Caco-2 (cell line): ENCODE data around the gene NOXA1. TPM values are rescaled to one million over a fixed set of nuclear protein-coding genes. Genes with fewer than 3 reads are reported as not detected.
"Not testable (repeated sequence)": the region's sequence is repeated elsewhere in the genome, so short reads cannot be mapped to it uniquely, and the experiment has no call there.

Source experiments
- BruUV-seq: library from RNA; stranded (reverse); fragments of 400-500 nt; replicated peaks from 2 replicates; lab custom pipeline; 2021; lab: Mats Ljungman, UMichigan
- CTCF ChIA-PET: fragments of 300-600 bp; sonication (Branson Sonifier 250); formaldehyde crosslinking; loops from one replicate; lab custom pipeline; 2022; ENCODE audit warnings: antibody characterized with exemption; lab: Charles Lee
- POLR2A ChIA-PET: fragments of 300-600 bp; sonication (Branson Sonifier 250); formaldehyde crosslinking; loops from one replicate; lab custom pipeline; 2022; ENCODE audit warnings: antibody characterized with exemption; lab: Charles Lee
- DNase-seq, 2 experiments: peaks; one replicate each; pipeline versions ENCODE4 v3.0.0 to v3.0.0-alpha.2; 2020 to 2022
- H3K27me3 ChIP-seq: replicated peaks from 2 replicates; pipeline ENCODE4 v1.6.0; 2011; ENCODE audit warnings: low read length; ENCODE audit not compliant: control insufficient read depth, insufficient read depth
- H3K36me3 ChIP-seq: 2 replicates; pipeline ENCODE4 v1.5.1; 2011; ENCODE audit warnings: low read length; ENCODE audit not compliant: control insufficient read depth, insufficient read depth
- H3K4me1 ChIP-seq: fragments of 250-450 bp; sonication (Bioruptor Pico); 2 replicates; pipeline ENCODE4 v1.5.1; 2020; ENCODE audit warnings: mild to moderate bottlenecking
- H3K4me3 ChIP-seq: 2 replicates; pipeline ENCODE4 v1.5.1; 2011; ENCODE audit warnings: low read depth, mild to moderate bottlenecking, control low read depth, low read length
- H3K9me3 ChIP-seq: fragments of 250-450 bp; sonication (Bioruptor Pico); 2 replicates; pipeline ENCODE4 v1.5.1; 2020; ENCODE audit warnings: mild to moderate bottlenecking, moderate library complexity
- H3K27ac Mint-ChIP-seq: one replicate; pipeline ENCODE4 v1.8.0; 2022; ENCODE audit warnings: mixed read lengths; ENCODE audit not compliant: unreplicated experiment
- H3K27me3 Mint-ChIP-seq: one replicate; pipeline ENCODE4 v1.8.0; 2022; ENCODE audit warnings: mixed read lengths; ENCODE audit not compliant: insufficient read depth, unreplicated experiment
- H3K36me3 Mint-ChIP-seq: one replicate; pipeline ENCODE4 v1.8.0; 2022; ENCODE audit warnings: mild to moderate bottlenecking, mixed read lengths; ENCODE audit not compliant: insufficient read depth, unreplicated experiment
- H3K4me1 Mint-ChIP-seq: one replicate; pipeline ENCODE4 v1.8.0; 2022; ENCODE audit warnings: low read depth, mixed read lengths; ENCODE audit not compliant: unreplicated experiment
- H3K4me3 Mint-ChIP-seq: one replicate; pipeline ENCODE4 v1.8.0; 2022; ENCODE audit warnings: mild to moderate bottlenecking, moderate library complexity, mixed read lengths; ENCODE audit not compliant: unreplicated experiment
- H3K9me3 Mint-ChIP-seq: one replicate; pipeline ENCODE4 v1.8.0; 2022; ENCODE audit warnings: mixed read lengths; ENCODE audit not compliant: unreplicated experiment
- CTCF ChIP-seq, 2 experiments: fragments of 200-600 bp in 1 of 2; IDR thresholded peaks; 1 replicate in 1 of 2; 2 replicates in 1 of 2; pipeline versions ENCODE4 v1.5.1 to v1.8.0; 2011 to 2022; ENCODE audit warnings: antibody characterized with exemption in 1 of 2, control low read depth in 1 of 2, inconsistent platforms in 1 of 2, low read depth in 1 of 2, low read length in 1 of 2, mild to moderate bottlenecking in 1 of 2, moderate library complexity in 1 of 2; ENCODE audit not compliant: insufficient read depth in 1 of 2, severe bottlenecking in 1 of 2, unreplicated experiment in 1 of 2
- intact Hi-C: fragments of 100-400 bp; cut with micrococcal nuclease; formaldehyde crosslinking; loops from one replicate; pipeline ENCODE4 v1.10.0; 2022; ENCODE audit not compliant: unreplicated experiment
- total RNA-seq: library from RNA; stranded (reverse); gene quantifications from 2 replicates; pipeline ENCODE4 v1.2.3, GENCODE V29; 2022

Gene NOXA1
- total RNA-seq, 1 experiment from 2014 or later, result 8.6 TPM

DNA sequence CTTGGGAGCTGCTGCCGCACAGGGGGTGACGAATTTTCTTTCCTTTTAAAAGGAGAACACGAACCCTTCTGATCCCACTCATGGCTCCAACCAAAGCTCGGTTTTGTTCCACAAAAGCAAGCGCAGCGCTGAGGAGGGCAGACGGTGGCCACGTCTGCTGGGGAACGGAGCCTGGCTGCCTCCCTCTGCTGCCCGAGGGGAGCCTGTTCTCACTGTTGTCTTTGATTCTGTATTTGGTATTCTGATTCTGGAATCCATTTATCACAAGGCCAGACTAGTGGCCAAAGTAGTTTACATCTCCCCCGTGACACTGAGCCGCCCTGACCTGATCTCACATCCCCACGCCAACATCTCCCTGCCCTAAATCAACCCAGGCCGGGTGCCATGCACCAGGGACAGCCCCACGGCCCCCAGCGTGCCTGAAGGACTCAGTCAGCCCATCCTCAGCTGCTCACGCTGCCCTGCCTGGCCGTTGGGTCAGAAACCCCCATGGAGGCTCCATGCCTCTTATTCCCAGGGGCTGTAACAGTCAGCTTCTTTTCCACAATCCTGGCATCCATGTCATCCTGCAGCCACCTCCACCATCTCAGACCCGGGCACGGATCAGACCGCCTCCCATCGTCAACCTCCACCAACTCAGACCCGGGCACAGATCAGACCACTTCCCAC, 42.7 kb downstream of the NOXA1 start:
- H3K9me3 ChIP-seq, result no peaks in the 10 kb centered on the region
- ChIA-PET POLR2A (no interaction called here), CTCF (no interaction called here)
- no peaks in the 10 kb centered on the region for H3K4me1 Mint-ChIP-seq
- H3K9me3 Mint-ChIP-seq, result no peaks in the 10 kb centered on the region
- peak overlapping the region; percentile 36 for H3K27ac Mint-ChIP-seq
- no peaks in the 10 kb centered on the region for H3K4me1 ChIP-seq
- no peak for DNase-seq
- BruUV-seq, result no TSS peak
- H3K4me3 Mint-ChIP-seq, result no peak overlapping the region
- H3K27me3 Mint-ChIP-seq, result no peaks in the 10 kb centered on the region
- no peak overlapping the region for H3K4me3 ChIP-seq
- H3K36me3 ChIP-seq, result no peaks in the 10 kb centered on the region
- intact Hi-C loops, result no loop called here
- no peak for TF ChIP-seq CTCF (IDR thresholded peaks at IDR 0.05; ENCODE audit: insufficient read depth in 1 of 2, low read depth in 1 of 2, low read length in 1 of 2, severe bottlenecking in 1 of 2, unreplicated experiment in 1 of 2)
- H3K27me3 ChIP-seq, result no peaks in the 10 kb centered on the region
- H3K36me3 Mint-ChIP-seq, result no peaks in the 10 kb centered on the region

- H3K9me3 Mint-ChIP-seq, H3K4me3 ChIP-seq, H3K36me3 Mint-ChIP-seq, POLR2A ChIA-PET, H3K36me3 ChIP-seq, H3K9me3 ChIP-seq, H3K4me1 ChIP-seq, H3K4me3 Mint-ChIP-seq, CTCF ChIA-PET, H3K4me1 Mint-ChIP-seq, DNase-seq, H3K27me3 ChIP-seq, H3K27me3 Mint-ChIP-seq, intact Hi-C loops, BruUV-seq: not testable (repeated sequence)
- peak overlapping the region; percentile 36 for H3K27ac Mint-ChIP-seq
These were observed 43.3 kb downstream of the NOXA1 start for GRCh38 chr9:137466389-137467085.

DNA sequence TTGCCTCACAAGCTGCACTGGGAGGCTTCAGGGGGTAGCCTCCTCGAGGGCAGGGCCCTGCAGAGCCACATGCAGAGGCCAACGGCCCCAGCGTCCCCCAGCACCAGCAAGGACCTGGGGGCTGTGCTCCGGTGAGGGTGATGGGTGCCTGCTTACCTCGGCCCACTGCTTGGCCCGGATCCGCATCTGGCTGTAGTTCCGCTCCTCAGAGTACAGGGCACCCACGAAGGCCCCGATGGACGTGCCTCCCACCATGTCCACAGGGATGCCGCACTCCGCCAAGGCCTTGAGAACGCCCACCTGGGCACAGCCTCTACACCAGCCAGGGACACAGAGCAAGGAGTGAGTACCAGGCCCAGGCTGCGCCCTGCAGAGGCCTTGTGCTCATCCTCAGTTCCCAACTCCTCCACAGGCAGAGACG, 44.0 kb downstream of the NOXA1 start:
- no peaks in the 10 kb centered on the region for H3K27me3 Mint-ChIP-seq
- ChIA-PET CTCF (no interaction called here), POLR2A (no interaction called here)
- intact Hi-C loops, result no loop called here
- DNase-seq, result no peak
- Histone ChIP-seq H3K27me3 (no peaks in the 10 kb centered on the region), H3K4me3 (no peak overlapping the region), H3K9me3 (no peaks in the 10 kb centered on the region), H3K4me1 (no peaks in the 10 kb centered on the region), H3K36me3 (no peaks in the 10 kb centered on the region)
- H3K4me1 Mint-ChIP-seq, result no peaks in the 10 kb centered on the region
- H3K36me3 Mint-ChIP-seq, result no peaks in the 10 kb centered on the region
- H3K27ac Mint-ChIP-seq, result no peak overlapping the region
- TF ChIP-seq CTCF (IDR thresholded peaks at IDR 0.05; ENCODE audit: insufficient read depth in 1 of 2, low read depth in 1 of 2, low read length in 1 of 2, severe bottlenecking in 1 of 2, unreplicated experiment in 1 of 2), result no peak
- no peak overlapping the region for H3K4me3 Mint-ChIP-seq
- no peaks in the 10 kb centered on the region for H3K9me3 Mint-ChIP-seq
- BruUV-seq, result no TSS peak
